Caco-2 (cell line): ENCODE measurements around the gene LRCH3. TPM values are rescaled to one million over a fixed set of nuclear protein-coding genes. Genes with fewer than 3 reads are reported as not detected.
A peak's percentile ranks its signal among the peaks of the same experiment; 100 is the strongest.

Experiments used
- BruUV-seq: library from RNA; stranded (reverse); fragments of 400-500 nt; replicated peaks from 2 replicates; lab custom pipeline; 2021; lab: Mats Ljungman, UMichigan
- CTCF ChIA-PET: fragments of 300-600 bp; sonication (Branson Sonifier 250); formaldehyde crosslinking; loops from one replicate; lab custom pipeline; 2022; ENCODE audit warnings: antibody characterized with exemption; lab: Charles Lee
- POLR2A ChIA-PET: fragments of 300-600 bp; sonication (Branson Sonifier 250); formaldehyde crosslinking; loops from one replicate; lab custom pipeline; 2022; ENCODE audit warnings: antibody characterized with exemption; lab: Charles Lee
- DNase-seq, 2 experiments: peaks; one replicate each; pipeline versions ENCODE4 v3.0.0 to v3.0.0-alpha.2; 2020 to 2022
- H3K27me3 ChIP-seq: replicated peaks from 2 replicates; pipeline ENCODE4 v1.6.0; 2011; ENCODE audit warnings: low read length; ENCODE audit not compliant: control insufficient read depth, insufficient read depth
- H3K36me3 ChIP-seq: 2 replicates; pipeline ENCODE4 v1.5.1; 2011; ENCODE audit warnings: low read length; ENCODE audit not compliant: control insufficient read depth, insufficient read depth
- H3K4me1 ChIP-seq: fragments of 250-450 bp; sonication (Bioruptor Pico); 2 replicates; pipeline ENCODE4 v1.5.1; 2020; ENCODE audit warnings: mild to moderate bottlenecking
- H3K4me3 ChIP-seq: 2 replicates; pipeline ENCODE4 v1.5.1; 2011; ENCODE audit warnings: low read depth, mild to moderate bottlenecking, control low read depth, low read length
- H3K9me3 ChIP-seq: fragments of 250-450 bp; sonication (Bioruptor Pico); 2 replicates; pipeline ENCODE4 v1.5.1; 2020; ENCODE audit warnings: mild to moderate bottlenecking, moderate library complexity
- H3K27ac Mint-ChIP-seq: one replicate; pipeline ENCODE4 v1.8.0; 2022; ENCODE audit warnings: mixed read lengths; ENCODE audit not compliant: unreplicated experiment
- H3K27me3 Mint-ChIP-seq: one replicate; pipeline ENCODE4 v1.8.0; 2022; ENCODE audit warnings: mixed read lengths; ENCODE audit not compliant: insufficient read depth, unreplicated experiment
- H3K36me3 Mint-ChIP-seq: one replicate; pipeline ENCODE4 v1.8.0; 2022; ENCODE audit warnings: mild to moderate bottlenecking, mixed read lengths; ENCODE audit not compliant: insufficient read depth, unreplicated experiment
- H3K4me1 Mint-ChIP-seq: one replicate; pipeline ENCODE4 v1.8.0; 2022; ENCODE audit warnings: low read depth, mixed read lengths; ENCODE audit not compliant: unreplicated experiment
- H3K4me3 Mint-ChIP-seq: one replicate; pipeline ENCODE4 v1.8.0; 2022; ENCODE audit warnings: mild to moderate bottlenecking, moderate library complexity, mixed read lengths; ENCODE audit not compliant: unreplicated experiment
- H3K9me3 Mint-ChIP-seq: one replicate; pipeline ENCODE4 v1.8.0; 2022; ENCODE audit warnings: mixed read lengths; ENCODE audit not compliant: unreplicated experiment
- intact Hi-C: fragments of 100-400 bp; cut with micrococcal nuclease; formaldehyde crosslinking; loops from one replicate; pipeline ENCODE4 v1.10.0; 2022; ENCODE audit not compliant: unreplicated experiment
- total RNA-seq: library from RNA; stranded (reverse); gene quantifications from 2 replicates; pipeline ENCODE4 v1.2.3, GENCODE V29; 2022
- TF ChIP-seq, protein P1 (sequence below), 2 experiments: fragments of 200-600 bp in 1 of 2; IDR thresholded peaks; 1 replicate in 1 of 2; 2 replicates in 1 of 2; pipeline versions ENCODE4 v1.5.1 to v1.8.0; 2011 to 2022; ENCODE audit warnings: antibody characterized with exemption in 1 of 2, control low read depth in 1 of 2, inconsistent platforms in 1 of 2, low read depth in 1 of 2, low read length in 1 of 2, mild to moderate bottlenecking in 1 of 2, moderate library complexity in 1 of 2; ENCODE audit not compliant: insufficient read depth in 1 of 2, severe bottlenecking in 1 of 2, unreplicated experiment in 1 of 2

Gene LRCH3
- total RNA-seq, 1 experiment from 2014 or later = 38.7 TPM

GRCh38 chr3:197782230-197782629 is 8.8 kb upstream of the LRCH3 start:
- Histone ChIP-seq H3K9me3 (no peaks in the 10 kb centered on the region), H3K36me3 (peaks cover 6% of the 10 kb centered on the region), H3K4me1 (peaks cover 1% of the 10 kb centered on the region; the same call in 1 of the 2 replicates), H3K27me3 (no peaks in the 10 kb centered on the region), H3K4me3 (no peak overlapping the region)
- DNase-seq = no peak
- H3K4me3 Mint-ChIP-seq = no peak overlapping the region
- H3K27me3 Mint-ChIP-seq = no peaks in the 10 kb centered on the region
- peaks cover under 1% of the 10 kb centered on the region for H3K4me1 Mint-ChIP-seq
- H3K36me3 Mint-ChIP-seq = peaks cover 33% of the 10 kb centered on the region
- no peak overlapping the region for H3K27ac Mint-ChIP-seq
- intact Hi-C loops = no loop called here
- H3K9me3 Mint-ChIP-seq = no peaks in the 10 kb centered on the region
- BruUV-seq = no TSS peak
- POLR2A ChIA-PET = no interaction called here
- CTCF ChIA-PET = no interaction called here
- TF ChIP-seq, protein P1, sequence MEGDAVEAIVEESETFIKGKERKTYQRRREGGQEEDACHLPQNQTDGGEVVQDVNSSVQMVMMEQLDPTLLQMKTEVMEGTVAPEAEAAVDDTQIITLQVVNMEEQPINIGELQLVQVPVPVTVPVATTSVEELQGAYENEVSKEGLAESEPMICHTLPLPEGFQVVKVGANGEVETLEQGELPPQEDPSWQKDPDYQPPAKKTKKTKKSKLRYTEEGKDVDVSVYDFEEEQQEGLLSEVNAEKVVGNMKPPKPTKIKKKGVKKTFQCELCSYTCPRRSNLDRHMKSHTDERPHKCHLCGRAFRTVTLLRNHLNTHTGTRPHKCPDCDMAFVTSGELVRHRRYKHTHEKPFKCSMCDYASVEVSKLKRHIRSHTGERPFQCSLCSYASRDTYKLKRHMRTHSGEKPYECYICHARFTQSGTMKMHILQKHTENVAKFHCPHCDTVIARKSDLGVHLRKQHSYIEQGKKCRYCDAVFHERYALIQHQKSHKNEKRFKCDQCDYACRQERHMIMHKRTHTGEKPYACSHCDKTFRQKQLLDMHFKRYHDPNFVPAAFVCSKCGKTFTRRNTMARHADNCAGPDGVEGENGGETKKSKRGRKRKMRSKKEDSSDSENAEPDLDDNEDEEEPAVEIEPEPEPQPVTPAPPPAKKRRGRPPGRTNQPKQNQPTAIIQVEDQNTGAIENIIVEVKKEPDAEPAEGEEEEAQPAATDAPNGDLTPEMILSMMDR (IDR thresholded peaks at IDR 0.05; ENCODE audit: insufficient read depth in 1 of 2, low read depth in 1 of 2, low read length in 1 of 2, severe bottlenecking in 1 of 2, unreplicated experiment in 1 of 2) = no peak

DNA sequence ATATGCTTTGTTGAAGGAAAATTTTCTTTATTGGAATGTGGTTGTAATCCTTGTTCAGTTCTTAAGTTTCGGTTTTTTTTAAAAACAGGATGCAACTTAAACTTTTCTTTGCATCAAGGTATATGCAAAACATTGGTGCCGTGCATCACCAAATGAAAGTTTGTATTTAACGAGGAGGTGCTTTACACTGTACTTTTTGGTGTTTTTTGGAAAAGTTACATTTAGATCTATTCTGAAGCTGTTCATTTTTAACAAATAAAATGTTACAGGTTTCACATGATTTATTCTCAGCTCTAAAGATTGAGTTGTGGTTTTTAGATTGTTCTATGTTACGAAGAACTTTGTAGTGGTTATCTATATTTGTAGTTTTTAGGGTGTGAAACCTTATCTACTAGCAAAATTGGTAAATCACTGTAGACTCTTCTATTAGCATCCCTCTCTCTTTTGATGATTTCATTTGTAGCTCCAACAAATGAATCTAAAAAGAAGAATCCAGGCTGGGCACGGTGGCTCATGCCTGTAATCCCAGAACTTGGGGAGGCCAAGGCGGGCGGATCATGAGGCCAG is 7.0 kb upstream of the LRCH3 start:
- DNase-seq = no peak
- no peak overlapping the region for H3K4me3 Mint-ChIP-seq
- intact Hi-C loops = no loop called here
- H3K36me3 ChIP-seq = peaks cover 6% of the 10 kb centered on the region
- H3K9me3 Mint-ChIP-seq = no peaks in the 10 kb centered on the region
- TF ChIP-seq, protein P1 (IDR thresholded peaks at IDR 0.05; ENCODE audit: insufficient read depth in 1 of 2, low read depth in 1 of 2, low read length in 1 of 2, severe bottlenecking in 1 of 2, unreplicated experiment in 1 of 2) = no peak
- ChIA-PET CTCF (no interaction called here), POLR2A (no interaction called here)
- H3K4me3 ChIP-seq = no peak overlapping the region
- no TSS peak for BruUV-seq
- peaks cover 24% of the 10 kb centered on the region for H3K36me3 Mint-ChIP-seq
- no peaks in the 10 kb centered on the region for H3K27me3 ChIP-seq
- H3K27me3 Mint-ChIP-seq = no peaks in the 10 kb centered on the region
- peaks cover 7% of the 10 kb centered on the region for H3K4me1 Mint-ChIP-seq
- no peak overlapping the region for H3K27ac Mint-ChIP-seq
- H3K4me1 ChIP-seq = peaks cover 8% of the 10 kb centered on the region; the same call in 1 of the 2 replicates
- H3K9me3 ChIP-seq = no peaks in the 10 kb centered on the region

DNA sequence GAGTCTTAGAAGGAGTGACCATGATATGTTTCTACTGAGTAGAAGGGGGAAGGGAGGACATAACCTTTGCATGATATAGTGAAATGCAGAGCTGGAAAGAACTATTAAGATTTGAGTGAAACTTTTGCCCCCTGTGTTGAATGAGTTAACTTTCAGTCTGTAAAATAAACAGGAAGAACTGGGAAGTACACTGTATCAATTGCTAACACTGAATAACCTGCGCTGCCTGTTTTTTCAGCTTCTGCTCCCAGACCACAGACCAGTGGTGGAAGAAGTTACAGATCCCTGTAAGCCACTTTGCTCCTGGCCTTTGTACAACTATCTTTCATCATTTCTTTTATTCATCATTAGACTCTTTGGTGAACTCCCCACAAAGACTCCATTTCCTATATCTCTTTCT is 3.6 kb upstream of the LRCH3 start:
- H3K9me3 ChIP-seq = no peaks in the 10 kb centered on the region
- H3K27me3 ChIP-seq = no peaks in the 10 kb centered on the region
- H3K36me3 ChIP-seq = no peaks in the 10 kb centered on the region
- no TSS peak for BruUV-seq
- ChIA-PET CTCF (no interaction called here), POLR2A (no interaction called here)
- Mint-ChIP-seq H3K27me3 (no peaks in the 10 kb centered on the region), H3K4me3 (no peak overlapping the region), H3K36me3 (peaks cover 14% of the 10 kb centered on the region), H3K27ac (no peak overlapping the region), H3K9me3 (no peaks in the 10 kb centered on the region), H3K4me1 (peaks cover 7% of the 10 kb centered on the region)
- no peak overlapping the region for H3K4me3 ChIP-seq
- peak in 1 of 2 experiments; percentile 43 for DNase-seq
- intact Hi-C loops = no loop called here
- TF ChIP-seq, protein P1 (IDR thresholded peaks at IDR 0.05; ENCODE audit: insufficient read depth in 1 of 2, low read depth in 1 of 2, low read length in 1 of 2, severe bottlenecking in 1 of 2, unreplicated experiment in 1 of 2) = no peak
- peaks cover 8% of the 10 kb centered on the region; the same call in 1 of the 2 replicates for H3K4me1 ChIP-seq
